HepG2 (cell line): ENCODE results near the gene FAM174C. TPM values are rescaled to one million over a fixed set of nuclear protein-coding genes. Genes with fewer than 3 reads are reported as not detected.
A peak's percentile ranks its signal among the peaks of the same experiment; 100 is the strongest.

Experiments
- ATF6 ChIP-seq: sonication (generic); formaldehyde crosslinking; conservative IDR thresholded peaks from 2 replicates; pipeline ENCODE4 v1.4.0; 2020; ENCODE audit warnings: missing genetic modification reagents
- EED ChIP-seq: sonication (generic); formaldehyde crosslinking; IDR thresholded peaks from 2 replicates; pipeline ENCODE4 v1.5.0; 2020; ENCODE audit warnings: mild to moderate bottlenecking, missing genetic modification reagents
- GLI4 ChIP-seq: sonication (generic); formaldehyde crosslinking; IDR thresholded peaks from 2 replicates; pipeline ENCODE4 v1.5.1; 2020; ENCODE audit warnings: missing genetic modification reagents, mild to moderate bottlenecking, moderate library complexity, borderline replicate concordance
- HNF4G ChIP-seq, 2 experiments: sonication (generic) in 1 of 2; formaldehyde crosslinking in 1 of 2; IDR thresholded peaks; 2 replicates each; pipeline versions ENCODE4 v1.4.0 to v1.6.1; 2011 to 2020; ENCODE audit warnings: borderline replicate concordance in 2 of 2, low read depth in 2 of 2, mild to moderate bottlenecking in 2 of 2, low read length in 1 of 2, missing genetic modification reagents in 1 of 2, moderate library complexity in 1 of 2
- KMT2B ChIP-seq: IDR thresholded peaks from 2 replicates; pipeline ENCODE4 v1.6.1; 2016; ENCODE audit warnings: missing genetic modification reagents, missing compliant biosample characterization
- NFIB ChIP-seq: sonication (generic); formaldehyde crosslinking; IDR thresholded peaks from 2 replicates; pipeline ENCODE4 v1.9.0; 2021; ENCODE audit warnings: missing genetic modification reagents, mild to moderate bottlenecking, borderline replicate concordance
- PAXIP1 ChIP-seq: sonication (generic); formaldehyde crosslinking; conservative IDR thresholded peaks from 2 replicates; pipeline ENCODE4 v1.4.0; 2020; ENCODE audit warnings: mild to moderate bottlenecking, missing genetic modification reagents, moderate library complexity
- PCBP2 ChIP-seq: fragments of 200-400 bp; formaldehyde crosslinking; optimal IDR thresholded peaks from 2 replicates; pipeline ENCODE3; 2018; ENCODE audit warnings: low read length, low read depth; ENCODE audit not compliant: poor library complexity, severe bottlenecking
- SOX5 ChIP-seq: IDR thresholded peaks from 2 replicates; pipeline ENCODE4 v1.6.1; 2016; ENCODE audit warnings: borderline replicate concordance
- SOX6 ChIP-seq, 2 experiments: fragments of 450-650 bp in 1 of 2; sonication (generic) in 1 of 2; formaldehyde crosslinking in 1 of 2; IDR thresholded peaks; 2 replicates each; pipeline versions ENCODE4 v1.4.0 to v1.6.1; 2017 to 2020; ENCODE audit warnings: antibody characterized with exemption in 1 of 2, mild to moderate bottlenecking in 1 of 2, missing genetic modification reagents in 1 of 2
- STAT5B ChIP-seq: sonication (generic); formaldehyde crosslinking; IDR thresholded peaks from 2 replicates; pipeline ENCODE4 v1.4.0; 2020; ENCODE audit warnings: missing genetic modification reagents
- ZNF382 ChIP-seq: sonication (generic); formaldehyde crosslinking; IDR thresholded peaks from 2 replicates; pipeline ENCODE4 v1.5.0; 2020; ENCODE audit warnings: missing genetic modification reagents, mild to moderate bottlenecking, borderline replicate concordance
- ZNF567 ChIP-seq: sonication (generic); formaldehyde crosslinking; IDR thresholded peaks from 2 replicates; pipeline ENCODE4 v1.8.1; 2023; ENCODE audit warnings: mild to moderate bottlenecking, missing genetic modification reagents, borderline replicate concordance
- ZNF841 ChIP-seq: sonication (generic); formaldehyde crosslinking; IDR thresholded peaks from 2 replicates; pipeline ENCODE4 v1.8.1; 2023; ENCODE audit warnings: missing genetic modification reagents, borderline replicate concordance
- polyA plus RNA-seq, 8 experiments: library from polyadenylated mRNA; depleted of rRNA in 3 of 8; stranded (reverse) in 7 of 8; unstranded in 1 of 8; fragments of >200 nt; fragmentation: Illumina TruSeq in 4 of 8; extraction: Trizol in 4 of 8; gene quantifications; 2 replicates each; pipeline versions ENCODE4 v1.2.1 to v1.2.3, GENCODE V29; 2011 to 2016; ENCODE audit warnings: low read depth in 4 of 8, missing spikeins in 1 of 8, mixed read lengths in 1 of 8; ENCODE audit not compliant: insufficient read depth in 1 of 8
- total RNA-seq, 5 experiments: library from RNA; depleted of rRNA; stranded (reverse); fragments of >200 nt; fragmentation: Illumina TruSeq; extraction: Trizol; gene quantifications; 2 replicates each; pipeline ENCODE4 v1.2.3, GENCODE V29; 2016; ENCODE audit warnings: low read depth in 1 of 5
- TF ChIP-seq, protein P1 (sequence below): IDR thresholded peaks from 2 replicates; pipeline ENCODE4 v1.6.1; 2016
- TF ChIP-seq, protein P2 (sequence below): sonication (generic); formaldehyde crosslinking; IDR thresholded peaks from 2 replicates; pipeline ENCODE4 v1.8.0; 2023; ENCODE audit warnings: mild to moderate bottlenecking, missing genetic modification reagents
- TF ChIP-seq, protein P3 (sequence below): sonication (generic); formaldehyde crosslinking; conservative IDR thresholded peaks from 2 replicates; pipeline ENCODE4 v1.4.0; 2020; ENCODE audit warnings: missing genetic modification reagents

Gene FAM174C
- total and polyA plus RNA-seq, 2 of the 13 experiments (the other 11 are each of a cell fraction or from before 2014, with no cell fraction given) = 19.5 to 31.3 TPM

DNA sequence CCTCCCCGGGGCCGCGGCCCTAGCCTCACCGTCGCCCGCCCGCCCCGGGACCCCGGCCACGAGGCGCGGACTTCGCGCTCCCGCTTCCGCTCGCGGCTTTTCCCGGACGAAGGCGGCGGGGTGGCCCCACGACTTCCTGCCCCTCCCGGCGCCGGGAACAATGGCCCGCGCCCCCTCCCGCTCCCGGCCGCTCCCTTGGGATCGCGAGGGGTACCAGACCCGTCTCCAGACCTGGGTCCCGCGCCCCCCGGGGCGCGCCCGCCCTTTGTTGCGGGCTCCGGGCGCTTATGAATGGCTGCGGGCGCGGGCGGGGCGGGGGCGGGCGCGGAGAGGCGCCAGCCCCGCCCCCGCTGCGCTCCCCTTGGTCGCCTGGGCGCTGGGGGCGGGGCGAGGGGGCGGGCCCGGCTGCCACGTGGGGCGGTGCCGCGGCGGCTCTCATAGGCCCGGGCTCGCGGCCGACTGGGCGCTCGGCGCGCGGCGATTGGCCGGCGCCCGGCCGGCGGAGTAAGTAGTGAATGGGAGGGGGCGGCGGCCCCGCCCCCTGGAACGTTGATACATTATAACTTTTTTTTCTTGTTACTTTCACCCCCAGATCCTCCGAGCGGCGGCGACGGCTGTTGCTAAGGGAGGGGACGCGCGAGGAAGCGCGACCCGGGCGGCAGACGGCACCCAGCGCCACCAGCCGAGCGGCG is 25.9 kb upstream of the FAM174C start (continued):
- no peak for TF ChIP-seq ATF6 (CRISPR knock-in tag)
- no peak for TF ChIP-seq PCBP2
- TF ChIP-seq SOX6 (IDR thresholded peaks at IDR 0.05) = no peak
- peak; percentile 87 for TF ChIP-seq SOX6 (CRISPR knock-in tag; IDR thresholded peaks at IDR 0.05)
- TF ChIP-seq KMT2B (CRISPR knock-in tag) = no peak
- no peak for TF ChIP-seq EED (CRISPR knock-in tag)
- TF ChIP-seq ZNF382 (CRISPR knock-in tag) = no peak
- no peak for TF ChIP-seq NFIB (CRISPR knock-in tag)
- no peak; the same call in 1 of the 2 replicates for TF ChIP-seq GLI4 (CRISPR knock-in tag)
- TF ChIP-seq PAXIP1 (CRISPR knock-in tag) = peak; percentile 58
- peak; percentile 33; the same call in 1 of the 2 replicates for TF ChIP-seq HNF4G (IDR thresholded peaks at IDR 0.05; ENCODE audit: borderline replicate concordance, low read depth, low read length)
- no peak for TF ChIP-seq HNF4G (CRISPR knock-in tag; IDR thresholded peaks at IDR 0.05; ENCODE audit: borderline replicate concordance, low read depth)
- TF ChIP-seq ZNF567 = no peak
- 0 out of 2 replicates have a peak, but pooled peaks have one; percentile 18 for TF ChIP-seq ZNF841 (CRISPR knock-in tag)
- peak; percentile 84 for TF ChIP-seq SOX5 (CRISPR knock-in tag)
- TF ChIP-seq, protein P1, sequence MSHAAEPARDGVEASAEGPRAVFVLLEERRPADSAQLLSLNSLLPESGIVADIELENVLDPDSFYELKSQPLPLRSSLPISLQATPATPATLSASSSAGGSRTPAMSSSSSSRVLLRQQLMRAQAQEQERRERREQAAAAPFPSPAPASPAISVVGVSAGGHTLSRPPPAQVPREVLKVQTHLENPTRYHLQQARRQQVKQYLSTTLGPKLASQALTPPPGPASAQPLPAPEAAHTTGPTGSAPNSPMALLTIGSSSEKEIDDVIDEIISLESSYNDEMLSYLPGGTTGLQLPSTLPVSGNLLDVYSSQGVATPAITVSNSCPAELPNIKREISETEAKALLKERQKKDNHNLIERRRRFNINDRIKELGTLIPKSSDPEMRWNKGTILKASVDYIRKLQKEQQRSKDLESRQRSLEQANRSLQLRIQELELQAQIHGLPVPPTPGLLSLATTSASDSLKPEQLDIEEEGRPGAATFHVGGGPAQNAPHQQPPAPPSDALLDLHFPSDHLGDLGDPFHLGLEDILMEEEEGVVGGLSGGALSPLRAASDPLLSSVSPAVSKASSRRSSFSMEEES = no peak
- TF ChIP-seq, protein P2, sequence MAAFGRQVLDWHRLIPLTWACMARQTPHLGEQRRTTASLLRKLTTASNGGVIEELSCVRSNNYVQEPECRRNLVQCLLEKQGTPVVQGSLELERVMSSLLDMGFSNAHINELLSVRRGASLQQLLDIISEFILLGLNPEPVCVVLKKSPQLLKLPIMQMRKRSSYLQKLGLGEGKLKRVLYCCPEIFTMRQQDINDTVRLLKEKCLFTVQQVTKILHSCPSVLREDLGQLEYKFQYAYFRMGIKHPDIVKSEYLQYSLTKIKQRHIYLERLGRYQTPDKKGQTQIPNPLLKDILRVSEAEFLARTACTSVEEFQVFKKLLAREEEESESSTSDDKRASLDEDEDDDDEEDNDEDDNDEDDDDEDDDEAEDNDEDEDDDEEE = no peak
- TF ChIP-seq STAT5B = no peak
- TF ChIP-seq, protein P3, sequence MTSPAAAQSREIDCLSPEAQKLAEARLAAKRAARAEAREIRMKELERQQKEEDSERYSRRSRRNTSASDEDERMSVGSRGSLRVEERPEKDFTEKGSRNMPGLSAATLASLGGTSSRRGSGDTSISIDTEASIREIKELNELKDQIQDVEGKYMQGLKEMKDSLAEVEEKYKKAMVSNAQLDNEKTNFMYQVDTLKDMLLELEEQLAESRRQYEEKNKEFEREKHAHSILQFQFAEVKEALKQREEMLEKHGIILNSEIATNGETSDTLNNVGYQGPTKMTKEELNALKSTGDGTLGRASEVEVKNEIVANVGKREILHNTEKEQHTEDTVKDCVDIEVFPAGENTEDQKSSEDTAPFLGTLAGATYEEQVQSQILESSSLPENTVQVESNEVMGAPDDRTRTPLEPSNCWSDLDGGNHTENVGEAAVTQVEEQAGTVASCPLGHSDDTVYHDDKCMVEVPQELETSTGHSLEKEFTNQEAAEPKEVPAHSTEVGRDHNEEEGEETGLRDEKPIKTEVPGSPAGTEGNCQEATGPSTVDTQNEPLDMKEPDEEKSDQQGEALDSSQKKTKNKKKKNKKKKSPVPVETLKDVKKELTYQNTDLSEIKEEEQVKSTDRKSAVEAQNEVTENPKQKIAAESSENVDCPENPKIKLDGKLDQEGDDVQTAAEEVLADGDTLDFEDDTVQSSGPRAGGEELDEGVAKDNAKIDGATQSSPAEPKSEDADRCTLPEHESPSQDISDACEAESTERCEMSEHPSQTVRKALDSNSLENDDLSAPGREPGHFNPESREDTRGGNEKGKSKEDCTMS (CRISPR knock-in tag) = no peak
